ENCODE data around the gene CSNK1E.

DNA sequence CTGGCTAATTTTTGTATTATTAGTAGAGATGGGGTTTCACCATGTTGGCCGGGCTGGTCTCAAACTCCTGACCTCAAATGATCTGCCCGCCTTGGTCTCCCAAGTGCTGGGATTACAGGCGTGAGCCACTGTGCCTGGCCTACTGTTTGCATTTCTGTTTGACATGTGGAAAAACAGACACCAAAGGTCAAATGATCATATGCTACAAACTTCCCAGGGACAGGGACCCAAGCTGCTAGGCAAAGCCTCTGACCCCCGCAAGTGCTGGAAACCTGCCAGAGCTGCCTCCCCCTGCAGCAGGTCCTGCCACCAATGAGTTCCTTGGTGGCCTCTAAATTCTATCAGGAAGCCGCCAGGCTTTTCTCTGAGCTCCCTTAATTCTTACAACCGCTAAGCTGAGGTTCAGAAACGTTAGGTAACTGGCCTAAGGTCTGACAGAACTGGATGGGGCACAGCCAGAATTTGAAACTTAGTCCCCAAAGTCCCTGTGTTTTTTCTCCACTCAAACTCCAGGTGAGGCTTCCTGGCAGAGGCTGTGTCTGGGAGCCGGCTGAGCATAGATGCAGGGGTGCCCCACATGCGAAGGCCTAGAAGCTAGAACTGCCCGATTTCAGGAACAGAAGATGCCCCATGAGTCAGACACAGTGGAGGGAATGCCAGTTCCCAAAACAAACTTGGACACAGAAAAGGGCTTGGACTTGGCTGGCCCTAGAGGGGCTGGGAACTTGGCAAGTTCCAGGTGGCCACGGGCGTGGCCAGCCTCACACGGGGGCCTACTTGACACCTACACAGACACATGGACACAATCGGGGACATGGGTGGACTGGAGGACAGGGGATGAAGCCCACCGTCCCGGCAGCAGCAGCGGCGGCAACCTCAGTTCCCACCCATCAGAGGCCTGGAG, 7.4 kb downstream of the CSNK1E start:
- no peak for TF ChIP-seq EZH2 (IDR thresholded peaks at IDR 0.05; ENCODE audit: low read depth, low read length, severe bottlenecking)
- TF ChIP-seq, protein P1, sequence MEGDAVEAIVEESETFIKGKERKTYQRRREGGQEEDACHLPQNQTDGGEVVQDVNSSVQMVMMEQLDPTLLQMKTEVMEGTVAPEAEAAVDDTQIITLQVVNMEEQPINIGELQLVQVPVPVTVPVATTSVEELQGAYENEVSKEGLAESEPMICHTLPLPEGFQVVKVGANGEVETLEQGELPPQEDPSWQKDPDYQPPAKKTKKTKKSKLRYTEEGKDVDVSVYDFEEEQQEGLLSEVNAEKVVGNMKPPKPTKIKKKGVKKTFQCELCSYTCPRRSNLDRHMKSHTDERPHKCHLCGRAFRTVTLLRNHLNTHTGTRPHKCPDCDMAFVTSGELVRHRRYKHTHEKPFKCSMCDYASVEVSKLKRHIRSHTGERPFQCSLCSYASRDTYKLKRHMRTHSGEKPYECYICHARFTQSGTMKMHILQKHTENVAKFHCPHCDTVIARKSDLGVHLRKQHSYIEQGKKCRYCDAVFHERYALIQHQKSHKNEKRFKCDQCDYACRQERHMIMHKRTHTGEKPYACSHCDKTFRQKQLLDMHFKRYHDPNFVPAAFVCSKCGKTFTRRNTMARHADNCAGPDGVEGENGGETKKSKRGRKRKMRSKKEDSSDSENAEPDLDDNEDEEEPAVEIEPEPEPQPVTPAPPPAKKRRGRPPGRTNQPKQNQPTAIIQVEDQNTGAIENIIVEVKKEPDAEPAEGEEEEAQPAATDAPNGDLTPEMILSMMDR (IDR thresholded peaks at IDR 0.05; ENCODE audit: control extremely low read depth in 1 of 3, insufficient read depth in 1 of 3, low read depth in 1 of 3, low read length in 3 of 3): no peak
- no peak for TF ChIP-seq POLR2A (IDR thresholded peaks at IDR 0.05; ENCODE audit: control extremely low read depth in 1 of 2, low read depth in 2 of 2, low read length in 2 of 2)
- TF ChIP-seq YY1 (IDR thresholded peaks at IDR 0.05; ENCODE audit: low read depth, low read length): no peak
- TF ChIP-seq SP1 (IDR thresholded peaks at IDR 0.05; ENCODE audit: low read depth, low read length): no peak
- TF ChIP-seq RAD21 (IDR thresholded peaks at IDR 0.05 in 1 of 2, conservative IDR thresholded peaks at IDR 0.05 in 1 of 2; ENCODE audit: low read depth in 2 of 2, low read length in 2 of 2): no peak
- TF ChIP-seq POLR2AphosphoS5 (IDR thresholded peaks at IDR 0.05; ENCODE audit: low read depth, low read length): no peak
- no peak for TF ChIP-seq SIN3A (conservative IDR thresholded peaks at IDR 0.05 in 1 of 2, IDR thresholded peaks at IDR 0.05 in 1 of 2; ENCODE audit: low read depth in 1 of 2, low read length in 2 of 2)
- TF ChIP-seq SRF (IDR thresholded peaks at IDR 0.05; ENCODE audit: low read depth, low read length): no peak
- no peak for TF ChIP-seq JUND (IDR thresholded peaks at IDR 0.05; ENCODE audit: low read length)
- TF ChIP-seq TAF1 (IDR thresholded peaks at IDR 0.05; ENCODE audit: low read depth, low read length): no peak
- TF ChIP-seq CBX8 (IDR thresholded peaks at IDR 0.05; ENCODE audit: borderline replicate concordance, low read depth, low read length): no peak
- TF ChIP-seq ZNF274 (IDR thresholded peaks at IDR 0.05; ENCODE audit: borderline replicate concordance, extremely low read depth, low read length): no peak
- no peak for TF ChIP-seq EGR1 (IDR thresholded peaks at IDR 0.05; ENCODE audit: borderline replicate concordance, low read depth, low read length)

All from H1 (cell line).